ENCODE results near the gene CACNA1C. TPM values are rescaled to one million over a fixed set of nuclear protein-coding genes. Genes with fewer than 3 reads are reported as not detected.

Gene CACNA1C
- total and polyA plus RNA-seq, 10 of the 15 experiments (the other 5 are each of a cell fraction or from before 2014, with no cell fraction given), result under 0.01 to 0.15 (median 0.09) TPM; not detected in 5

- Histone ChIP-seq H4K20me1 (ENCODE audit: control insufficient read depth, insufficient read depth) (no peaks in the 10 kb centered on the region), H3K27me3 (replicated peaks in 1 of 2; ENCODE audit: control insufficient read depth in 2 of 2, insufficient read depth in 2 of 2, low read length in 1 of 2) (peaks cover 8 to 17% of the 10 kb centered on the region in 2 experiments), H3K9me3 (replicated peaks; ENCODE audit: control insufficient read depth, insufficient read depth, low read length) (no peaks in the 10 kb centered on the region), H3K4me2 (ENCODE audit: control insufficient read depth, insufficient read depth) (no peak overlapping the region), H3K9ac (ENCODE audit: control insufficient read depth, insufficient read depth, low read length) (no peak overlapping the region), H3K4me3 (no peak overlapping the region), H3K36me3 (ENCODE audit: control insufficient read depth in 2 of 2, insufficient read depth in 2 of 2, low read length in 1 of 2) (no peaks in the 10 kb centered on the region), H3K4me1 (ENCODE audit: control insufficient read depth, insufficient read depth, low read length) (0 out of 2 replicates have a peak, but pooled peaks cover 3% of the 10 kb centered on the region), H3K27ac (ENCODE audit: control insufficient read depth, insufficient read depth) (no peak overlapping the region), H3K79me2 (ENCODE audit: control insufficient read depth, insufficient read depth, low read length) (no peaks in the 10 kb centered on the region), H2AFZ (ENCODE audit: control insufficient read depth, low read depth, low read length) (no peak overlapping the region)
- 26% methylated on average over 8 of the region's 8 CpGs for WGBS (ENCODE audit: insufficient coverage, insufficient replicate concordance, low lambda C conversion rate, missing lambda C conversion rate)
- BruUV-seq (replicated peaks), result no TSS peak
- SMC1A ChIA-PET (ENCODE audit: uncharacterized antibody, unreplicated experiment), result interaction anchor here (0.9 kb wide), 1 partner anchor 240 kb away, joined by 4 read pairs; no protein-coding TSS in a partner anchor
- intact Hi-C loops (cut with micrococcal nuclease; ENCODE audit: unreplicated experiment), result no loop called here
- FAIRE-seq, result no peak
- no peak for ATAC-seq
- POLR2A ChIA-PET, result no interaction called here
- RAD21 ChIA-PET (ENCODE audit: unreplicated experiment), result interaction anchor here (1.2 kb wide), 1 partner anchor 75 kb away, joined by 3 read pairs; no protein-coding TSS in a partner anchor
- no peak for DNase-seq (ENCODE audit: low read depth, low spot score)
- CTCF ChIA-PET, result no interaction called here
- TF ChIP-seq BHLHE40 (IDR thresholded peaks at IDR 0.05; ENCODE audit: borderline replicate concordance in 1 of 2, low read depth in 2 of 2, low read length in 1 of 2) (peak; percentile 58 to 75; a peak in 2 of 4 replicates), CREB1 (IDR thresholded peaks at IDR 0.05; ENCODE audit: low read depth) (no peak), RAD51 (IDR thresholded peaks at IDR 0.05) (peak; percentile 50; the same call in 1 of the 2 replicates)
- in situ Hi-C loops (cut with MboI), result loop anchor here (10.0 kb wide), 1 partner anchor 535 kb away; no protein-coding TSS in a partner anchor
These were observed 2.9 kb upstream of the CACNA1C start for GRCh38 chr12:2049604-2050540.

Measured in GM12878 (cell line).